HEK293 (cell line): Measurements from ENCODE around the gene FSTL4.

Experiments
- CTCF ChIA-PET: fragments of 350-600 bp; formaldehyde crosslinking; extraction: SDS; loops from one replicate; lab custom pipeline; 2021; ENCODE audit warnings: antibody characterized with exemption; lab: Yijun Ruan, JAX
- POLR2A ChIA-PET: fragments of 300-600 bp; formaldehyde crosslinking; extraction: SDS; loops from one replicate; lab custom pipeline; 2020; ENCODE audit warnings: antibody characterized with exemption, inconsistent platforms; lab: Yijun Ruan, JAX
- H3K27ac ChIP-seq: fragments of 200-500 bp; sonication (Bioruptor generic); 2 replicates; pipeline ENCODE4 v1.5.1; 2014; ENCODE audit warnings: low read depth, low read length, control low read depth, inconsistent platforms; ENCODE audit errors: extremely low read depth
- H3K36me3 ChIP-seq, 2 experiments: fragments of 200-500 bp in 1 of 2; sonication (Bioruptor generic) in 1 of 2; 1 replicate in 1 of 2; 2 replicates in 1 of 2; pipeline ENCODE4 v1.5.1; 2014 to 2017; ENCODE audit warnings: inconsistent platforms in 2 of 2, low read length in 2 of 2; ENCODE audit not compliant: control insufficient read depth in 2 of 2, insufficient read depth in 1 of 2
- H3K4me1 ChIP-seq: fragments of 200-500 bp; sonication (Bioruptor generic); 2 replicates; pipeline ENCODE4 v1.5.1; 2014; ENCODE audit warnings: mild to moderate bottlenecking, low read length, inconsistent platforms; ENCODE audit not compliant: control insufficient read depth, insufficient read depth
- H3K4me3 ChIP-seq: 2 replicates; pipeline ENCODE4 v1.5.1; 2011; ENCODE audit warnings: low read depth, mild to moderate bottlenecking, control low read depth, low read length, moderate library complexity
- H3K9me3 ChIP-seq: fragments of 200-500 bp; sonication (Bioruptor generic); 2 replicates; pipeline ENCODE4 v1.5.1; 2014; ENCODE audit warnings: low read depth, low read length, inconsistent platforms; ENCODE audit not compliant: control insufficient read depth, insufficient read depth
- GLIS2 ChIP-seq: fragments of 450-650 bp; formaldehyde crosslinking; IDR thresholded peaks from 2 replicates; pipeline ENCODE4 v1.5.1; 2016; ENCODE audit warnings: missing biosample characterization, missing genetic modification characterization
- MEIS1 ChIP-seq: sonication (generic); formaldehyde crosslinking; IDR thresholded peaks from 2 replicates; pipeline ENCODE4 v1.8.1; 2022; ENCODE audit warnings: missing genetic modification reagents, mild to moderate bottlenecking, borderline replicate concordance
- OVOL3 ChIP-seq: fragments of 450-650 bp; formaldehyde crosslinking; IDR thresholded peaks from 2 replicates; pipeline ENCODE4 v1.5.1; 2016; ENCODE audit warnings: missing biosample characterization, missing genetic modification characterization
- PRDM1 ChIP-seq: fragments of 450-650 bp; formaldehyde crosslinking; IDR thresholded peaks from 2 replicates; pipeline ENCODE4; 2016; ENCODE audit warnings: missing biosample characterization, missing genetic modification characterization
- PRDM6 ChIP-seq: fragments of 450-650 bp; formaldehyde crosslinking; IDR thresholded peaks from 2 replicates; pipeline ENCODE4 v1.5.1; 2017; ENCODE audit warnings: missing biosample characterization, missing genetic modification characterization
- SP7 ChIP-seq: fragments of 450-650 bp; formaldehyde crosslinking; IDR thresholded peaks from 2 replicates; pipeline ENCODE4 v1.5.1; 2016; ENCODE audit warnings: missing biosample characterization, missing genetic modification characterization
- ZEB2 ChIP-seq: fragments of 450-650 bp; formaldehyde crosslinking; IDR thresholded peaks from 2 replicates; pipeline ENCODE4 v1.5.1; 2016; ENCODE audit warnings: missing biosample characterization, missing genetic modification characterization
- ZFP69B ChIP-seq: fragments of 450-650 bp; formaldehyde crosslinking; IDR thresholded peaks from 2 replicates; pipeline ENCODE4 v1.5.1; 2016; ENCODE audit warnings: missing biosample characterization, missing genetic modification characterization
- ZNF157 ChIP-seq: fragments of 450-650 bp; formaldehyde crosslinking; IDR thresholded peaks from 2 replicates; pipeline ENCODE4 v1.5.1; 2016; ENCODE audit warnings: missing biosample characterization, missing genetic modification characterization
- ZNF184 ChIP-seq: fragments of 450-650 bp; IDR thresholded peaks from 2 replicates; pipeline ENCODE4 v1.5.1; 2018; ENCODE audit warnings: missing biosample characterization, mild to moderate bottlenecking, missing genetic modification characterization
- ZNF19 ChIP-seq: fragments of 450-650 bp; formaldehyde crosslinking; IDR thresholded peaks from 2 replicates; pipeline ENCODE4; 2016; ENCODE audit warnings: missing biosample characterization, missing genetic modification characterization, low read depth
- ZNF558 ChIP-seq: fragments of 450-650 bp; formaldehyde crosslinking; IDR thresholded peaks from 2 replicates; pipeline ENCODE4 v1.5.1; 2016; ENCODE audit warnings: missing biosample characterization, missing genetic modification characterization
- ZNF660 ChIP-seq: fragments of 450-650 bp; IDR thresholded peaks from 2 replicates; pipeline ENCODE4 v1.5.1; 2018; ENCODE audit warnings: missing biosample characterization, mild to moderate bottlenecking, missing genetic modification characterization
- ZNF677 ChIP-seq: fragments of 450-650 bp; IDR thresholded peaks from 2 replicates; pipeline ENCODE4 v1.5.0; 2018; ENCODE audit warnings: missing biosample characterization, mild to moderate bottlenecking, missing genetic modification characterization, moderate library complexity
- ZNF692 ChIP-seq: fragments of 450-650 bp; formaldehyde crosslinking; IDR thresholded peaks from 2 replicates; pipeline ENCODE4 v1.5.1; 2016; ENCODE audit warnings: missing biosample characterization, missing genetic modification characterization
- TF ChIP-seq, protein P1 (sequence below): fragments of 450-650 bp; formaldehyde crosslinking; IDR thresholded peaks from 2 replicates; pipeline ENCODE4 v1.5.1; 2016; ENCODE audit warnings: missing biosample characterization, missing genetic modification characterization
- TF ChIP-seq, protein P2 (sequence below): fragments of 450-650 bp; formaldehyde crosslinking; IDR thresholded peaks from 2 replicates; pipeline ENCODE4 v1.5.1; 2016; ENCODE audit warnings: missing biosample characterization, missing genetic modification characterization
- TF ChIP-seq, protein P3 (sequence below): fragments of 450-650 bp; formaldehyde crosslinking; IDR thresholded peaks from 2 replicates; pipeline ENCODE4 v1.5.1; 2016; ENCODE audit warnings: missing biosample characterization, missing genetic modification characterization

FSTL4 gene

GRCh38 chr5:133203317-133204305, 408.7 kb downstream of the FSTL4 start:
- Histone ChIP-seq H3K4me1 (peaks cover 7% of the 10 kb centered on the region), H3K27ac (peak overlapping the region; percentile 21), H3K9me3 (no peaks in the 10 kb centered on the region)
- POLR2A ChIA-PET, result no interaction called here
- CTCF ChIA-PET, result interaction anchor here (0.6 to 1.3 kb wide), 3 partner anchors 11 to 220 kb away, joined by 3 read pairs; no protein-coding TSS in a partner anchor
- TF ChIP-seq ZFP69B (tag by site-specific recombination) (peak; percentile 54; the same call in 1 of the 2 replicates), ZEB2 (tag by site-specific recombination) (peak; percentile 42; the same call in 1 of the 2 replicates), ZNF677 (tag by site-specific recombination) (no peak), MEIS1 (CRISPR knock-in tag) (peak; percentile 82; the same call in 1 of the 2 replicates), PRDM6 (peak; percentile 46), ZNF184 (no peak), SP7 (tag by site-specific recombination) (peak; percentile 97), ZNF660 (tag by site-specific recombination) (0 out of 2 replicates have a peak, but pooled peaks have one; percentile 17), ZNF692 (tag by site-specific recombination) (peak; percentile 78)
- TF ChIP-seq, all 188 proteins: peak for 7
- Histone ChIP-seq H3K4me3 (no peak overlapping the region), H3K36me3 (no peaks in the 10 kb centered on the region)

DNA sequence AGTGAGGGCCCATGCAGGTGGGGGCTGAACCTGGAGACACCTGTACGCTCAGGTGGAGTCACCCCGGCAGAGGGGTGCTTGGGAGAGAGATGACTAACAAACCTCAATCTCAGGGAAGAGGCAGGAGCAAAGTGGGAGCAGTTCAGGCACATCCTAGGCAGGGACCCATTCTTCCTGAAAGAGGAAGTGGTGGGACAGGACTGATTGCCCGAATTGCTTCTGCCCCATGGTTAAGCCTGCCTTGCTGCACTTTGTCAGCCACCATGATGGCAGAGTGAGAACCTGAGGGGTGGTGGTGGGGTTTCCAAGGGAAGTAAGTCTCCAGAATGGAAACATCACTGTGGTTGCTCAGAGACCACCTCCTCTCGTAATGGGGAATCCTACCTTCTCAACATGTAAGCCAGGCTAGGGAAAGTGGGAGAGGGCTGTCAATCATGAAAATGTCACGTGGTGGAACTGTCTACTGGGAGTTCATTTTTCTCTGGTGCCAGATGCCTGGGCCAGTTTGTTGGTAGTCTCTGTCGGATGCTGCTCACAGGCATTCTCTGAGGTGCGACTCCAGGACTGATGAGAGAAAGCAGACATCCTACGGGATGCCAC, 410.2 kb downstream of the FSTL4 start:
- CTCF ChIA-PET, result no interaction called here
- no peaks in the 10 kb centered on the region for H3K36me3 ChIP-seq
- H3K4me1 ChIP-seq, result peaks cover 7% of the 10 kb centered on the region
- H3K9me3 ChIP-seq, result no peaks in the 10 kb centered on the region
- TF ChIP-seq PRDM1 (tag by site-specific recombination) (no peak), ZNF157 (tag by site-specific recombination) (no peak), OVOL3 (tag by site-specific recombination) (no peak), GLIS2 (no peak), ZNF19 (tag by site-specific recombination) (no peak), ZNF184 (no peak), ZNF558 (tag by site-specific recombination) (no peak)
- TF ChIP-seq, protein P1, sequence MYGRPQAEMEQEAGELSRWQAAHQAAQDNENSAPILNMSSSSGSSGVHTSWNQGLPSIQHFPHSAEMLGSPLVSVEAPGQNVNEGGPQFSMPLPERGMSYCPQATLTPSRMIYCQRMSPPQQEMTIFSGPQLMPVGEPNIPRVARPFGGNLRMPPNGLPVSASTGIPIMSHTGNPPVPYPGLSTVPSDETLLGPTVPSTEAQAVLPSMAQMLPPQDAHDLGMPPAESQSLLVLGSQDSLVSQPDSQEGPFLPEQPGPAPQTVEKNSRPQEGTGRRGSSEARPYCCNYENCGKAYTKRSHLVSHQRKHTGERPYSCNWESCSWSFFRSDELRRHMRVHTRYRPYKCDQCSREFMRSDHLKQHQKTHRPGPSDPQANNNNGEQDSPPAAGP (tag by site-specific recombination), result no peak
- TF ChIP-seq, protein P2, sequence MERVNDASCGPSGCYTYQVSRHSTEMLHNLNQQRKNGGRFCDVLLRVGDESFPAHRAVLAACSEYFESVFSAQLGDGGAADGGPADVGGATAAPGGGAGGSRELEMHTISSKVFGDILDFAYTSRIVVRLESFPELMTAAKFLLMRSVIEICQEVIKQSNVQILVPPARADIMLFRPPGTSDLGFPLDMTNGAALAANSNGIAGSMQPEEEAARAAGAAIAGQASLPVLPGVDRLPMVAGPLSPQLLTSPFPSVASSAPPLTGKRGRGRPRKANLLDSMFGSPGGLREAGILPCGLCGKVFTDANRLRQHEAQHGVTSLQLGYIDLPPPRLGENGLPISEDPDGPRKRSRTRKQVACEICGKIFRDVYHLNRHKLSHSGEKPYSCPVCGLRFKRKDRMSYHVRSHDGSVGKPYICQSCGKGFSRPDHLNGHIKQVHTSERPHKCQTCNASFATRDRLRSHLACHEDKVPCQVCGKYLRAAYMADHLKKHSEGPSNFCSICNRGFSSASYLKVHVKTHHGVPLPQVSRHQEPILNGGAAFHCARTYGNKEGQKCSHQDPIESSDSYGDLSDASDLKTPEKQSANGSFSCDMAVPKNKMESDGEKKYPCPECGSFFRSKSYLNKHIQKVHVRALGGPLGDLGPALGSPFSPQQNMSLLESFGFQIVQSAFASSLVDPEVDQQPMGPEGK, result no peak
- TF ChIP-seq, protein P3, sequence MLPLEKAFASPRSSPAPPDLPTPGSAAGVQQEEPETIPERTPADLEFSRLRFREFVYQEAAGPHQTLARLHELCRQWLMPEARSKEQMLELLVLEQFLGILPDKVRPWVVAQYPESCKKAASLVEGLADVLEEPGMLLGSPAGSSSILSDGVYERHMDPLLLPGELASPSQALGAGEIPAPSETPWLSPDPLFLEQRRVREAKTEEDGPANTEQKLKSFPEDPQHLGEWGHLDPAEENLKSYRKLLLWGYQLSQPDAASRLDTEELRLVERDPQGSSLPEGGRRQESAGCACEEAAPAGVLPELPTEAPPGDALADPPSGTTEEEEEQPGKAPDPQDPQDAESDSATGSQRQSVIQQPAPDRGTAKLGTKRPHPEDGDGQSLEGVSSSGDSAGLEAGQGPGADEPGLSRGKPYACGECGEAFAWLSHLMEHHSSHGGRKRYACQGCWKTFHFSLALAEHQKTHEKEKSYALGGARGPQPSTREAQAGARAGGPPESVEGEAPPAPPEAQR (tag by site-specific recombination), result no peak
- H3K4me3 ChIP-seq, result no peak overlapping the region
- H3K27ac ChIP-seq, result no peak overlapping the region
- POLR2A ChIA-PET, result no interaction called here
